ENCODE results near the gene MLST8.
"Not testable (repeated sequence)": the region's sequence is repeated elsewhere in the genome, so short reads cannot be mapped to it uniquely, and the experiment has no call there.

The MLST8 gene

DNA sequence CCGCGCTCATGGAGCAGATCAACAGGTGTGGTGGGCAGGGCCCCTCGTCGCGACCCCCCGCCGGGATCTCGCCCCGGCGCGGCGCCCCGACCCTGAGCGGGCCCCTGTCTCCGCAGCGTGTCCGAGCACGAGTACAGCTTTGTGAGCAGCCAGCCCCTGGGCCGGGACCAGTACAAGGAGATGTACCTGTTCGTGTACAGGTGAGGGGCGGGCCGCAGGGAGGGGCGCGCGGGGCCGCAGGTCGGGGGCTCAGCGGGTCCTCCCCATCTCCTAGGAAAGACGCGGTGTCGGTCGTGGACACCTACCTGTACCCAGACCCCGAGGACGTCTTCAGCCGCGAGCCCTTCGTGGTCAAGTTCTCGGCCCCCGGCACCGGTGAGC, 31.8 kb downstream of the MLST8 start:
- no peaks in the 10 kb centered on the region for H3K27me3 ChIP-seq (ENCODE audit: insufficient read depth, low read depth, severe bottlenecking)
- TF ChIP-seq, protein P1, sequence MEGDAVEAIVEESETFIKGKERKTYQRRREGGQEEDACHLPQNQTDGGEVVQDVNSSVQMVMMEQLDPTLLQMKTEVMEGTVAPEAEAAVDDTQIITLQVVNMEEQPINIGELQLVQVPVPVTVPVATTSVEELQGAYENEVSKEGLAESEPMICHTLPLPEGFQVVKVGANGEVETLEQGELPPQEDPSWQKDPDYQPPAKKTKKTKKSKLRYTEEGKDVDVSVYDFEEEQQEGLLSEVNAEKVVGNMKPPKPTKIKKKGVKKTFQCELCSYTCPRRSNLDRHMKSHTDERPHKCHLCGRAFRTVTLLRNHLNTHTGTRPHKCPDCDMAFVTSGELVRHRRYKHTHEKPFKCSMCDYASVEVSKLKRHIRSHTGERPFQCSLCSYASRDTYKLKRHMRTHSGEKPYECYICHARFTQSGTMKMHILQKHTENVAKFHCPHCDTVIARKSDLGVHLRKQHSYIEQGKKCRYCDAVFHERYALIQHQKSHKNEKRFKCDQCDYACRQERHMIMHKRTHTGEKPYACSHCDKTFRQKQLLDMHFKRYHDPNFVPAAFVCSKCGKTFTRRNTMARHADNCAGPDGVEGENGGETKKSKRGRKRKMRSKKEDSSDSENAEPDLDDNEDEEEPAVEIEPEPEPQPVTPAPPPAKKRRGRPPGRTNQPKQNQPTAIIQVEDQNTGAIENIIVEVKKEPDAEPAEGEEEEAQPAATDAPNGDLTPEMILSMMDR (IDR thresholded peaks at IDR 0.05; ENCODE audit: low read depth, low read length) = no peak
- DNase-seq = no peak
- H3K27ac ChIP-seq = no peak overlapping the region
- peaks cover 95% of the 10 kb centered on the region for H3K36me3 ChIP-seq
- H3K4me3 ChIP-seq (ENCODE audit: low read depth, low read length) = no peak overlapping the region
- H3K9me3 ChIP-seq (ENCODE audit: severe bottlenecking) = no peaks in the 10 kb centered on the region

DNA sequence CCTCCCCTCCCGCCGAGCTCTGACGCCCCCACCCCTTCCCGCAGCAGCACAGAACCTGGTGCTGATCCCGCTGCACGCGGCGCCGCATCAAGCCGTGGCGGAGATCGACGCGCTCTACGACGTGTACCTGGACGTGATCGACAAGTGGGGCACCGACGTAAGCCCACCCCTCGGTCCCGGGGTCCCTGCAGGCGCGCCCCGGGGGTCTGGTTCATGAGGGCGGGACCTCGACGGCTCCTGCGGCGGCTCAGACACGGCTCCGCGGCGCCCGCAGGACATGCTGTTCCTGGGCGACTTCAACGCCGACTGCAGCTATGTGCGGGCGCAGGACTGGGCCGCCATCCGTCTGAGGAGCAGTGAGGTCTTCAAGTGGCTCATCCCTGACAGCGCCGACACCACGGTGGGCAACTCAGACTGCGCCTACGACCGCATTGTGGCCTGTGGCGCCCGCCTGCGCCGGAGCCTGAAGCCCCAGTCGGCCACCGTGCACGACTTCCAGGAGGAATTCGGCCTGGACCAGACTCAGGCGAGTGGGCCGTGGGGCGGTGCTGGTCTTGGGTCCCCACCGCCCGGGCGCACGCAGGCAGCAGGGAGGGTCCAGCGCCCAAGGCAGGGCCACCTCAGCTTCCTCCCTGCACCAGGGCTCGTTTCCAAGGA, 32.4 kb downstream of the MLST8 start:
- DNase-seq = no peak
- no peak overlapping the region for H3K4me3 ChIP-seq (ENCODE audit: low read depth, low read length)
- H3K36me3 ChIP-seq = peaks cover 95% of the 10 kb centered on the region
- no peaks in the 10 kb centered on the region for H3K27me3 ChIP-seq (ENCODE audit: insufficient read depth, low read depth, severe bottlenecking)
- no peaks in the 10 kb centered on the region for H3K9me3 ChIP-seq (ENCODE audit: severe bottlenecking)
- no peak overlapping the region; the same call in 1 of the 2 replicates for H3K27ac ChIP-seq
- TF ChIP-seq, protein P1 (IDR thresholded peaks at IDR 0.05; ENCODE audit: low read depth, low read length) = no peak

DNA sequence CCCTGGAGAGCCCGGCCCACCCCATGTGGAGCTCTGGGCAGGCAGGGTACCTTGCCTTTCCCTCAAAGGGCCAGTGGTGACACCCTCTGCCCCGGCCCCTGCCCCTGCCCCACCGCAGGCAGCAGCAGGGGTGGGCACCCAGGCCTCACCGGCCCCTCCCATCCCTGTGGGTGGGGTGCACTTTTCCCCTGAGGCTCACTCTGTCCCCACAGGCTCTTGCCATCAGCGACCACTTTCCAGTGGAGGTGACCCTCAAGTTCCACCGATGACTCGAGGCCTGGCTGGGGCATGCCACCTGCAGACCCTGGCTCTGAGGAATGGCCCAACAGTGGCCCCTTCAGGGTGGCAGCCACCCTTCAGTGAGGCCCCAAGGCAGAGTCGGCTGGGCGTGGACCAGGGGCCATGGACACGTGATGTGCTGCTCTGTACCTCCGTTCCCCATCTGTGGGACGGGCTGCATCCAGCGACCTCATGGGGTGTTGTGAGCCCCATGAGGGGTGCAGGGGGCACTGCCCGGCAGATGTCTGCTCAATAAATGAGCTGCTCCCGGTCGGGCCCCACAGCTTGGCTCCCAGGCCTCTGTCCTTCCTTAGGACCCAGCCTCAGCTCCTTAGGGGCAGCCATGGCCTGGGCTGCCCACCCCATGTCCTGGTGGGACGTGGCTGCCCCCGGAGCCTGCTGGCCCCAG, 33.0 kb downstream of the MLST8 start:
- DNase-seq = no peak
- no peaks in the 10 kb centered on the region for H3K9me3 ChIP-seq (ENCODE audit: severe bottlenecking)
- peak overlapping the region; percentile 25 for H3K27ac ChIP-seq
- TF ChIP-seq, protein P1 (IDR thresholded peaks at IDR 0.05; ENCODE audit: low read depth, low read length) = no peak
- no peak overlapping the region for H3K4me3 ChIP-seq (ENCODE audit: low read depth, low read length)
- no peaks in the 10 kb centered on the region for H3K27me3 ChIP-seq (ENCODE audit: insufficient read depth, low read depth, severe bottlenecking)
- H3K36me3 ChIP-seq = peaks cover 95% of the 10 kb centered on the region

DNA sequence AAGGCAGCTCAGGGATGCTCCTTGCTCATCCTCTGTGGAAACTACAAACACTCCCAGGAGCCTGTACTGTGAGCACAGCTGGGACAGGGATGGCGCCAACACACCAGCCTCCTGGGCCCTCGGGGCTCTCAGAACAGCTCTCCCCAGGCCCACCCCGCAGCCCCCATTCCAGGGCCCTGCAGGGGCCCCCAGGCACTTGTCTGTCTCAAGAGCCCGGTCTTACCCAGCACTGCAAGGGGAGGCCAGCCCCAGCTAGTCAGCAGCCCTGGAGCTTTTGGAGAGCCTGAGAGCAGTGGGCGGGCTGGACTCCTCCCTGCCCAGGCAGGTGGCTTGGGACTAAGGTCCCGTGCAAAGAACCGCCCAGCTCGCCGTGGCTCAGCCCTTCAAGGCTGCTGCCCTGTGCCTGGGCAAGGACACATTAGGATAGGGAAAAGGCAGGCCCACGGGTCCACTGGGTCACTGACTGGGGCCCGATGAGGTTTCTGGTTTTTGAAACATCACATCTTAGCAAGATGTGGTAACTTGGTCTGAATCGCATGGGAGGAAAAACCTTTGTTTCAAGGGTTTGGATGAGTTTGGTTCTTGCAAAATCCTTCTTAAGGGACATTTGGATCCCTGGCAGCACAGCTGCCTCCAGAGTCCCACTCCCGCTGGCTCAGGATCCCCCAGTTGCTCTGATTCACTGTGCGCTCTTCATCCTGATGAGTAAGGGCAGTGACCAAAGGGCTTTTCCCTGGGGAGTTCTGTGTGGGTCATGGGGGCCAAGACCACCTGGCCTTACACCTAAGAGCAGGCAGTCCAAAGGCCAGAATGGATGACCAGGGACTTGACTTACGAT, 33.8 kb downstream of the MLST8 start:
- no peak overlapping the region for H3K4me3 ChIP-seq (ENCODE audit: low read depth, low read length)
- DNase-seq = no peak
- H3K36me3 ChIP-seq = peaks cover 95% of the 10 kb centered on the region
- peak overlapping the region; percentile 25 for H3K27ac ChIP-seq
- H3K27me3 ChIP-seq (ENCODE audit: insufficient read depth, low read depth, severe bottlenecking) = no peaks in the 10 kb centered on the region
- no peaks in the 10 kb centered on the region for H3K9me3 ChIP-seq (ENCODE audit: severe bottlenecking)
- TF ChIP-seq, protein P1 (IDR thresholded peaks at IDR 0.05; ENCODE audit: low read depth, low read length) = no peak

DNA sequence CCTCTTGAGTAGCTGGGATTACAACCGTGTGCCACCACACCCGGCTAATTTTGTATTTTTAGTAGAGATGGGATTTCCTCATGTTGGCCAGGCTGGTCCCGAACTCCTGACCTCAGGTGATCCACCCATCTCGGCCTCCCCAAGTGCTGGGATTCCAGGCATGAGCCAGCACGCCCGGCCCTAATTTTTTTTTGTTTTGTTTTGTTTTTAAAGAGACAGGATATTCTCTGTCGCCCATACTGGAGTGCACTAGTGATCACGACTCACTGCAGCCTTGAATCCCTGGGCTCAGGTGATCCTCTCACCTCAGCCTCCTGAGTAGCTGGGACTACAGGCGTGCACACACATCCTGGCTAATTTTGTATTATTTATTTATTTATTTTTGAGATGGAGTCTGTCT, 35.1 kb downstream of the MLST8 start:
- H3K27me3 ChIP-seq (ENCODE audit: insufficient read depth, low read depth, severe bottlenecking); H3K4me3 ChIP-seq (ENCODE audit: low read depth, low read length); DNase-seq; H3K9me3 ChIP-seq (ENCODE audit: severe bottlenecking); H3K27ac ChIP-seq: not testable (repeated sequence)
- H3K36me3 ChIP-seq = peaks cover 97% of the 10 kb centered on the region

DNA sequence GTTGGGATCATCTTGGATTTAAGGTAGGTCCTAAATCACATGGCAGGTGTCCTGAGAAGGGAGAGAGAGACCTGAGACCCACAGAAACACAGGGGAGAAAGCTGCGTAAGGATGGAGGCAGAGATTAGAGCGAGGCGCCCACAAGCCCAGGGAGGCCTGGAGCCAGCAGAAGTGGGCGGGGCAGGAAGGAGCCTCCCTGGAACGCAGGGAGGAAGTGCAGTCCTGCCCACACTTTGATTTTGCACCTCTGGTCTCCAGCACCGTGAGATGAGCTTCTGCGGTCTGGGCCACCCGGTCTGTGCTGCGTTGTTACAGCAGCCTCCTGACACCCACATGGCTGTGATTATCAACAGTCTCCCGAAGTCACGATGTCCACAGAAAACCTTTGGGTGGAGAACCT, 37.3 kb downstream of the MLST8 start:
- DNase-seq = no peak
- TF ChIP-seq, protein P1 (IDR thresholded peaks at IDR 0.05; ENCODE audit: low read depth, low read length) = no peak
- Histone ChIP-seq H3K9me3 (ENCODE audit: severe bottlenecking) (no peaks in the 10 kb centered on the region), H3K27ac (peak overlapping the region; percentile 36; the same call in 1 of the 2 replicates), H3K36me3 (peaks cover 98% of the 10 kb centered on the region), H3K27me3 (ENCODE audit: insufficient read depth, low read depth, severe bottlenecking) (no peaks in the 10 kb centered on the region), H3K4me3 (ENCODE audit: low read depth, low read length) (no peak overlapping the region)

Measured in WERI-Rb-1 (cell line).